Adipocyte (in vitro differentiated cells): ENCODE measurements around the gene AP2M1.
A peak's percentile ranks its signal among the peaks of the same experiment; 100 is the strongest.

Experiments
- DNase-seq: peaks from one replicate; pipeline ENCODE4 v3.0.0-alpha.2; 2015; ENCODE audit warnings: low read depth
- H3K27me3 ChIP-seq: replicated peaks from 2 replicates; pipeline ENCODE4 v1.7.0; 2013; ENCODE audit warnings: mild to moderate bottlenecking, low read length, moderate library complexity; ENCODE audit not compliant: control insufficient read depth, insufficient read depth
- H3K36me3 ChIP-seq: 2 replicates; pipeline ENCODE4 v1.7.0; 2013; ENCODE audit warnings: low read length, mild to moderate bottlenecking, moderate library complexity; ENCODE audit not compliant: control insufficient read depth, insufficient read depth, severe bottlenecking
- H3K4me1 ChIP-seq: 2 replicates; pipeline ENCODE4 v1.7.0; 2013; ENCODE audit warnings: mild to moderate bottlenecking, low read length, moderate library complexity; ENCODE audit not compliant: control insufficient read depth, insufficient read depth
- H3K4me3 ChIP-seq: 2 replicates; pipeline ENCODE4 v1.7.0; 2013; ENCODE audit warnings: mild to moderate bottlenecking, low read length, moderate library complexity
- H3K9ac ChIP-seq: 2 replicates; pipeline ENCODE4 v1.7.0; 2013; ENCODE audit warnings: mild to moderate bottlenecking, low read length, moderate library complexity
- H3K9me3 ChIP-seq: 2 replicates; pipeline ENCODE4 v1.7.0; 2013; ENCODE audit warnings: mild to moderate bottlenecking, low read length, moderate library complexity; ENCODE audit not compliant: control insufficient read depth

AP2M1 gene

GRCh38 chr3:184174646-184175492 is at the start of gene AP2M1:
Gene AP2M1, plus strand, starts transcription at chr3:184174855. Its CDS starts 2,139 bp downstream, at chr3:184176994.
- DNase-seq, result peak; percentile 99
- H3K4me1 ChIP-seq, result peaks cover 67% of the 10 kb centered on the region
- no peaks in the 10 kb centered on the region for H3K9me3 ChIP-seq
- peaks cover 39% of the 10 kb centered on the region for H3K36me3 ChIP-seq
- H3K4me3 ChIP-seq, result peak within 1 kb of the TSS; percentile 96
- no peaks in the 10 kb centered on the region for H3K27me3 ChIP-seq
- H3K9ac ChIP-seq, result peak within 1 kb of the TSS; percentile 100

- Histone ChIP-seq H3K36me3 (no peaks in the 10 kb centered on the region), H3K9me3 (no peaks in the 10 kb centered on the region), H3K4me1 (no peaks in the 10 kb centered on the region), H3K9ac (no peak overlapping the region), H3K4me3 (no peak overlapping the region), H3K27me3 (no peaks in the 10 kb centered on the region)
- DNase-seq, result no peak
Measured at GRCh38 chr3:184126006-184126405, 48.6 kb upstream of the AP2M1 start.

GRCh38 chr3:184129012-184129411 is 45.6 kb upstream of the AP2M1 start:
- no peak overlapping the region for H3K9ac ChIP-seq
- H3K4me1 ChIP-seq, result peaks cover 3% of the 10 kb centered on the region
- H3K27me3 ChIP-seq, result no peaks in the 10 kb centered on the region
- H3K36me3 ChIP-seq, result no peaks in the 10 kb centered on the region
- H3K4me3 ChIP-seq, result no peak overlapping the region
- H3K9me3 ChIP-seq, result no peaks in the 10 kb centered on the region
- DNase-seq, result peak; percentile 56

GRCh38 chr3:184132945-184133344 is 41.7 kb upstream of the AP2M1 start:
- no peak for DNase-seq
- Histone ChIP-seq H3K9ac (no peak overlapping the region), H3K27me3 (no peaks in the 10 kb centered on the region), H3K4me3 (no peak overlapping the region), H3K9me3 (no peaks in the 10 kb centered on the region), H3K4me1 (peaks cover 18% of the 10 kb centered on the region), H3K36me3 (peaks cover 6% of the 10 kb centered on the region)

DNA sequence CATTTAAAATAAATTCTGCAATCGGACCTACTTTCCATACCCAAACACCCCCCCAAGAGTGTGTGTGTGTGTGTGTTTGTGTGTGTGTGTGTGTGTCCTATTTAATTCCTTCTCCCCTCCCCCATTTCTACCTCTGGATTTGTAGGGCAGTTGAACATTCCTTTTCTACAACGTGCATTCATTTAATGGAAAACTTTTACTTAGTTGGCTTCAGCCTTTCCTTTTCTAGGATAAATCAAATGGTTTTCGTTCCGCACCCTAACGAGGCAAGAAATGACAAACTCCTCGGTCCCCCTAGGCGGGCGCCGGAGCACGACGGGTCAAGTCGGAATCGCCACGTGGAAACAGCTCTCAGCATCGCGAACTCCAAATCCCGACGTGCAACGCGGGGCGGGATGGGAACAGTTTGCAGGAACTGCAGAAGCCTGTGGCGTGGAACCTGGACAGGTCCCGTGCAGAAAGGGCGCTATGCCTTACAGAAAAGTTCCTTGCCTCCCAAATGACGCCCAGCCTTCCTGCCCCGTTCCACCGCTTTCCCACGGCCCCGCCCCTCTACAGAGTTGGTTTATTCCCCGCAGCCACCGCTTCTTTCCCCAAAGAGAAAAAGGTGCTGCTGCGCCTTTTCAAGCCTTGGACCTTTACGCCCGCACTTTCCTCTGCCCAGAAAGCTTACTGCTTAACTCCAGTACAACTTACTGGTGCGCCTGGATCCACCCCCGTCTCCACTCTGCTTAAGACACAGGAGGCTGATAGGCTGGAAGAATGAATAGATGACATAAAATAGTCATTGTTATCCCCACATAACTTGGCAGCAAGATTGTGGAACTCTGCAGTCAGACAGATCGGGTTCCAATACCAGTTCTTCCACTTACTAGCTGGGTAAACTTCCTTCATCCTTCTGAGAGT is 40.6 kb upstream of the AP2M1 start:
- Histone ChIP-seq H3K36me3 (peaks cover 9% of the 10 kb centered on the region), H3K4me3 (peak overlapping the region; percentile 98), H3K9me3 (no peaks in the 10 kb centered on the region), H3K4me1 (peaks cover 18% of the 10 kb centered on the region), H3K27me3 (no peaks in the 10 kb centered on the region), H3K9ac (peak overlapping the region; percentile 95)
- DNase-seq, result peak; percentile 87

DNA sequence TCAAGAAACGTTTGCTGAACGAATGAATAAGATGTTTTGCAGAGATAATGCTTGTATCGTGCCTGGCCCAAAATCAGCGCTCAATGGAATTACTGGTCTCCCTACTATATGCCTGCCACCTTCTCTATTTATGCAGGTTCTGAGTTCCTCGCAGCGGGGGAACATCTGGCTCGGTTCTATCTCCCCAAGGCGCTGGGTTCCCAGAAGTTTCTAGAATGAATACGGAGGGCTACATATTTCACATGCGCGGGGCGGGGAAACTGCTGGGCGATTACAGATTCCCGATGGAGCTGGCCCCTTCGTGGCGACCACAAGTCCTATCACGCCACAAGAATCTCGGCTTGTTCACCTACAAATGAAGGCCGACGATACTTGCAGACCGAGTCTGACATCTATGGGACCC is 39.9 kb upstream of the AP2M1 start:
- Histone ChIP-seq H3K4me1 (peaks cover 18% of the 10 kb centered on the region), H3K9ac (peak overlapping the region; percentile 95), H3K27me3 (no peaks in the 10 kb centered on the region), H3K36me3 (peaks cover 9% of the 10 kb centered on the region), H3K4me3 (peak overlapping the region; percentile 98), H3K9me3 (no peaks in the 10 kb centered on the region)
- no peak for DNase-seq

DNA sequence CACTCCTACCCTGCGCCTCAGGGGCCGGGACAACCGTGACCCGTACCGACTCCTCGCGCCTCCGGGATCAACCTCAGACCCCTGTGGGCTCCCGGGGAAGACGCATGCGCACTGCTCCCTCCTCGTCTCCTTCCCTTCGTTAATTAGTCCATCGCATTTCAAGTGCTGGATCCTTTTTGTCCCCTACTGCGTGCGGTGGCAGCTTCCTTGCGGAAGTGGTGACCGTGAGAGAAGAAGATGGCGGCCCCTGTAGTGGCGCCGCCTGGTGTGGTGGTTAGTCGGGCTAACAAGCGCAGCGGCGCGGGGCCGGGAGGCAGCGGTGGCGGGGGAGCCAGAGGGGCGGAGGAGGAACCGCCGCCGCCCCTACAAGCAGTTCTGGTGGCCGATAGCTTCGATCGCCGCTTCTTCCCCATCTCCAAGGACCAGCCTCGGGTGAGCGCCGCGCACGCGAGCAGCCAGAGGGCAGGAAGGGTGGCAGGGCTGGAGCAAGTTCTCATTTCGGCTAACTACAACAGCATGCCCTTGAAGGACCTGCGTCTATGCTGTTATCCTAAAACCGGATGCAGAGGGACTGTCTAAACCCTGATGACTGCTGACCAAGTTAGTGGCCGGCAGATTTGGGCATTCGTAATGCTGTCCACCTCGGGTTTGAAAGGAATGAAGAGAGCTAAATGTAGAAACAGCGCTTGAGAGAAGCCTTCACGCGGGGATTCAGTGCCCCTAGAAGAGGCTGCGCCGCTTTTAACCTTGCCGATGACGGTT is 39.3 kb upstream of the AP2M1 start, which contains the start of gene EIF2B5:
EIF2B5 (plus strand) TSS at position 210 of the 762 bp plus-strand sequence; CDS start at position 238, 28 bp downstream.
- no peaks in the 10 kb centered on the region for H3K27me3 ChIP-seq
- peak within 1 kb of the TSS; percentile 98 for H3K4me3 ChIP-seq
- peaks cover 18% of the 10 kb centered on the region for H3K4me1 ChIP-seq
- H3K36me3 ChIP-seq, result peaks cover 14% of the 10 kb centered on the region
- H3K9ac ChIP-seq, result peak within 1 kb of the TSS; percentile 95
- DNase-seq, result peak; percentile 94
- H3K9me3 ChIP-seq, result no peaks in the 10 kb centered on the region

GRCh38 chr3:184135911-184136260 is 38.8 kb upstream of the AP2M1 start:
- Histone ChIP-seq H3K9ac (peak overlapping the region; percentile 95), H3K4me1 (peaks cover 18% of the 10 kb centered on the region), H3K4me3 (peak overlapping the region; percentile 98), H3K36me3 (peaks cover 19% of the 10 kb centered on the region), H3K9me3 (no peaks in the 10 kb centered on the region), H3K27me3 (no peaks in the 10 kb centered on the region)
- no peak for DNase-seq

DNA sequence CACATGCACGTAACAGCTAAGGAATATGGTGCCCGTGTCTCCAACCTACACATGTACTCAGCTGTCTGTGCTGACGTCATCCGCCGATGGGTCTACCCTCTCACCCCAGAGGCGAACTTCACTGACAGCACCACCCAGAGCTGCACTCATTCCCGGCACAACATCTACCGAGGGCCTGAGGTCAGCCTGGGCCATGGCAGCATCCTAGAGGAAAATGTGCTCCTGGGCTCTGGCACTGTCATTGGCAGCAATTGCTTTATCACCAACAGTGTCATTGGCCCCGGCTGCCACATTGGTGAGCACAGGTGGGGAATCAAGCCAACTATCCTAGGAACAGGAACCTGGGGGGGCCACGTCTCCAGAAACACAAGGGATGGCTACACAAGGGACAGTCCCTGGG is 34.2 kb upstream of the AP2M1 start:
- Histone ChIP-seq H3K9ac (no peak overlapping the region), H3K9me3 (no peaks in the 10 kb centered on the region), H3K27me3 (no peaks in the 10 kb centered on the region), H3K36me3 (peaks cover 57% of the 10 kb centered on the region), H3K4me3 (no peak overlapping the region), H3K4me1 (peaks cover 23% of the 10 kb centered on the region)
- no peak for DNase-seq

DNA sequence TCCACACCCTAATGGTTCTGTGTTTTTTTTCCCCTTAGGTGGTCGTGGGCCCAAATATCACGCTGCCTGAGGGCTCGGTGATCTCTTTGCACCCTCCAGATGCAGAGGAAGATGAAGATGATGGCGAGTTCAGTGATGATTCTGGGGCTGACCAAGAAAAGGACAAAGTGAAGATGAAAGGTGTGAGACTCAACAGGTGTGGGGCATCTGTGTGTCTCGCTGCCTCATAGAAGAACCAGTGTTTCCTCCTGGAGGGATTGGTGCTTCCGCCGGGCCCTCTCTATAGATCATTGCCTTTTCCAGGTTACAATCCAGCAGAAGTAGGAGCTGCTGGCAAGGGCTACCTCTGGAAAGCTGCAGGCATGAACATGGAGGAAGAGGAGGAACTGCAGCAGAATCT is 32.5 kb upstream of the AP2M1 start:
- H3K27me3 ChIP-seq, result no peaks in the 10 kb centered on the region
- no peak overlapping the region for H3K4me3 ChIP-seq

More for the DNA sequence above, 32.5 kb upstream of the AP2M1 start:
- Histone ChIP-seq H3K4me1 (peaks cover 10% of the 10 kb centered on the region), H3K36me3 (peaks cover 63% of the 10 kb centered on the region), H3K9me3 (no peaks in the 10 kb centered on the region), H3K9ac (no peak overlapping the region)
- DNase-seq, result no peak
